ENCODE data around the gene SAPCD2.

Gene SAPCD2

GRCh38 chr9:137017071-137017470 lies 53.3 kb downstream of the SAPCD2 start:
- DNase-seq (ENCODE audit: low spot score) = no peak

GRCh38 chr9:137016436-137016835 lies 53.9 kb downstream of the SAPCD2 start:
- DNase-seq (ENCODE audit: low spot score) = no peak

- DNase-seq (ENCODE audit: low spot score) = no peak
Measured at GRCh38 chr9:137015976-137016375, 54.4 kb downstream of the SAPCD2 start.

- DNase-seq (ENCODE audit: low spot score) = no peak
Measured at GRCh38 chr9:137015540-137015930, 54.8 kb downstream of the SAPCD2 start.

- no peak for DNase-seq (ENCODE audit: low spot score)
Measured at GRCh38 chr9:137014776-137015539, 55.4 kb downstream of the SAPCD2 start.

GRCh38 chr9:137014166-137014565 lies 56.2 kb downstream of the SAPCD2 start:
- DNase-seq (ENCODE audit: low spot score) = no peak

GRCh38 chr9:137013571-137013940 lies 56.8 kb downstream of the SAPCD2 start:
- no peak for DNase-seq (ENCODE audit: low spot score)

- no peak for DNase-seq (ENCODE audit: low spot score)
Measured at GRCh38 chr9:137012694-137013570, 57.4 kb downstream of the SAPCD2 start.

Measured in ecto neural progenitor cell (in vitro differentiated cells).